ENCODE data around the gene LCE1E.

LCE1E gene

GRCh38 chr1:152759453-152760173 is 26.4 kb upstream of the LCE1E start:
- H3K4me3 Mint-ChIP-seq, result no peak overlapping the region
- H3K27me3 Mint-ChIP-seq, result peaks cover 69% of the 10 kb centered on the region
- H3K9me3 Mint-ChIP-seq, result no peaks in the 10 kb centered on the region
- no peaks in the 10 kb centered on the region for H3K4me1 Mint-ChIP-seq
- H3K27ac Mint-ChIP-seq (ENCODE audit: low read depth), result no peak overlapping the region
- no peaks in the 10 kb centered on the region for H3K36me3 Mint-ChIP-seq (ENCODE audit: insufficient read depth)
- ATAC-seq (replicated peaks; ENCODE audit: extremely low read depth, poor library complexity, severe bottlenecking) (no peak), DNase-seq (ENCODE audit: low spot score in 2 of 2) (no peak)

- Mint-ChIP-seq H3K27me3 (peaks cover 69% of the 10 kb centered on the region), H3K36me3 (ENCODE audit: insufficient read depth) (no peaks in the 10 kb centered on the region), H3K9me3 (no peaks in the 10 kb centered on the region), H3K4me1 (no peaks in the 10 kb centered on the region), H3K4me3 (no peak overlapping the region), H3K27ac (ENCODE audit: low read depth) (no peak overlapping the region)
- no peak for ATAC-seq (replicated peaks; ENCODE audit: extremely low read depth, poor library complexity, severe bottlenecking)
- DNase-seq (ENCODE audit: low spot score in 2 of 2), result no peak
Measured at GRCh38 chr1:152760551-152761190, 25.4 kb upstream of the LCE1E start.

GRCh38 chr1:152761609-152762213 is 24.3 kb upstream of the LCE1E start:
- no peaks in the 10 kb centered on the region for H3K4me1 Mint-ChIP-seq
- no peaks in the 10 kb centered on the region for H3K9me3 Mint-ChIP-seq
- no peak overlapping the region for H3K4me3 Mint-ChIP-seq
- no peak for ATAC-seq (replicated peaks; ENCODE audit: extremely low read depth, poor library complexity, severe bottlenecking)
- H3K27ac Mint-ChIP-seq (ENCODE audit: low read depth), result no peak overlapping the region
- H3K36me3 Mint-ChIP-seq (ENCODE audit: insufficient read depth), result no peaks in the 10 kb centered on the region
- DNase-seq (ENCODE audit: low spot score in 2 of 2), result no peak
- H3K27me3 Mint-ChIP-seq, result peaks cover 64% of the 10 kb centered on the region

- ATAC-seq (replicated peaks; ENCODE audit: extremely low read depth, poor library complexity, severe bottlenecking) (no peak), DNase-seq (ENCODE audit: low spot score in 2 of 2) (no peak)
- Mint-ChIP-seq H3K36me3 (ENCODE audit: insufficient read depth) (no peaks in the 10 kb centered on the region), H3K27me3 (peaks cover 43% of the 10 kb centered on the region), H3K4me3 (no peak overlapping the region), H3K27ac (ENCODE audit: low read depth) (no peak overlapping the region), H3K4me1 (no peaks in the 10 kb centered on the region), H3K9me3 (no peaks in the 10 kb centered on the region)
Measured at GRCh38 chr1:152768847-152769533, 17.1 kb upstream of the LCE1E start.

GRCh38 chr1:152770411-152770810 is 15.6 kb upstream of the LCE1E start:
- Mint-ChIP-seq H3K9me3 (no peaks in the 10 kb centered on the region), H3K4me3 (no peak overlapping the region), H3K27me3 (peaks cover 48% of the 10 kb centered on the region), H3K36me3 (ENCODE audit: insufficient read depth) (no peaks in the 10 kb centered on the region), H3K27ac (ENCODE audit: low read depth) (no peak overlapping the region), H3K4me1 (no peaks in the 10 kb centered on the region)
- DNase-seq (ENCODE audit: low spot score in 2 of 2) (no peak), ATAC-seq (replicated peaks; ENCODE audit: extremely low read depth, poor library complexity, severe bottlenecking) (no peak)

- DNase-seq (ENCODE audit: low spot score in 2 of 2) (no peak), ATAC-seq (replicated peaks; ENCODE audit: extremely low read depth, poor library complexity, severe bottlenecking) (no peak)
- H3K27me3 Mint-ChIP-seq, result peaks cover 71% of the 10 kb centered on the region
- H3K4me3 Mint-ChIP-seq, result no peak within 1 kb of the TSS
- no peak within 1 kb of the TSS for H3K27ac Mint-ChIP-seq (ENCODE audit: low read depth)
- H3K36me3 Mint-ChIP-seq (ENCODE audit: insufficient read depth), result no peaks in the 10 kb centered on the region
- no peaks in the 10 kb centered on the region for H3K4me1 Mint-ChIP-seq
- no peaks in the 10 kb centered on the region for H3K9me3 Mint-ChIP-seq
Measured at GRCh38 chr1:152774875-152775274, 11.2 kb upstream of the LCE1E start, which contains the start of gene LCE1F. LCE1F (plus strand) TSS chr1:152775140; CDS start chr1:152776372, 1,232 bp downstream.

- Mint-ChIP-seq H3K27me3 (peaks cover 66% of the 10 kb centered on the region), H3K36me3 (ENCODE audit: insufficient read depth) (no peaks in the 10 kb centered on the region), H3K27ac (ENCODE audit: low read depth) (no peak overlapping the region), H3K9me3 (no peaks in the 10 kb centered on the region), H3K4me1 (no peaks in the 10 kb centered on the region), H3K4me3 (no peak overlapping the region)
- ATAC-seq (replicated peaks; ENCODE audit: extremely low read depth, poor library complexity, severe bottlenecking) (no peak), DNase-seq (ENCODE audit: low spot score in 2 of 2) (no peak)
Measured at GRCh38 chr1:152776361-152776760, 9.7 kb upstream of the LCE1E start.

GRCh38 chr1:152777510-152778137 is 8.4 kb upstream of the LCE1E start:
- Mint-ChIP-seq H3K27ac (ENCODE audit: low read depth) (no peak overlapping the region), H3K27me3 (peaks cover 72% of the 10 kb centered on the region), H3K4me1 (no peaks in the 10 kb centered on the region), H3K4me3 (no peak overlapping the region), H3K9me3 (no peaks in the 10 kb centered on the region), H3K36me3 (ENCODE audit: insufficient read depth) (no peaks in the 10 kb centered on the region)
- DNase-seq (ENCODE audit: low spot score in 2 of 2), result no peak
- ATAC-seq (replicated peaks; ENCODE audit: extremely low read depth, poor library complexity, severe bottlenecking), result no peak

- no peak overlapping the region for H3K27ac Mint-ChIP-seq (ENCODE audit: low read depth)
- no peaks in the 10 kb centered on the region for H3K36me3 Mint-ChIP-seq (ENCODE audit: insufficient read depth)
- peaks cover 81% of the 10 kb centered on the region for H3K27me3 Mint-ChIP-seq
- ATAC-seq (replicated peaks; ENCODE audit: extremely low read depth, poor library complexity, severe bottlenecking) (no peak), DNase-seq (ENCODE audit: low spot score in 2 of 2) (no peak)
- H3K9me3 Mint-ChIP-seq, result no peaks in the 10 kb centered on the region
- no peak overlapping the region for H3K4me3 Mint-ChIP-seq
- no peaks in the 10 kb centered on the region for H3K4me1 Mint-ChIP-seq
Measured at GRCh38 chr1:152783095-152783494, 3.0 kb upstream of the LCE1E start.

GRCh38 chr1:152795686-152796085 is 9.6 kb downstream of the LCE1E start:
- H3K4me1 Mint-ChIP-seq, result no peaks in the 10 kb centered on the region
- H3K27me3 Mint-ChIP-seq, result peaks cover 26% of the 10 kb centered on the region
- no peak for ATAC-seq (replicated peaks; ENCODE audit: extremely low read depth, poor library complexity, severe bottlenecking)
- H3K4me3 Mint-ChIP-seq, result no peak overlapping the region
- DNase-seq (ENCODE audit: low spot score in 2 of 2), result no peak
- no peak overlapping the region for H3K27ac Mint-ChIP-seq (ENCODE audit: low read depth)
- no peaks in the 10 kb centered on the region for H3K9me3 Mint-ChIP-seq
- H3K36me3 Mint-ChIP-seq (ENCODE audit: insufficient read depth), result no peaks in the 10 kb centered on the region

GRCh38 chr1:152796421-152796820 is 10.4 kb downstream of the LCE1E start, which contains the start of gene LCE1D:
LCE1D (plus strand) TSS chr1:152796721; CDS start chr1:152797795, 1,074 bp downstream.
- Mint-ChIP-seq H3K36me3 (ENCODE audit: insufficient read depth) (no peaks in the 10 kb centered on the region), H3K27me3 (peaks cover 33% of the 10 kb centered on the region), H3K4me1 (no peaks in the 10 kb centered on the region), H3K9me3 (no peaks in the 10 kb centered on the region), H3K4me3 (no peak within 1 kb of the TSS), H3K27ac (ENCODE audit: low read depth) (no peak within 1 kb of the TSS)
- no peak for DNase-seq (ENCODE audit: low spot score in 2 of 2)
- no peak for ATAC-seq (replicated peaks; ENCODE audit: extremely low read depth, poor library complexity, severe bottlenecking)

- no peak for DNase-seq (ENCODE audit: low spot score in 2 of 2)
- peaks cover 50% of the 10 kb centered on the region for H3K27me3 Mint-ChIP-seq
- H3K4me3 Mint-ChIP-seq, result no peak overlapping the region
- no peaks in the 10 kb centered on the region for H3K9me3 Mint-ChIP-seq
- no peak for ATAC-seq (replicated peaks; ENCODE audit: extremely low read depth, poor library complexity, severe bottlenecking)
- H3K27ac Mint-ChIP-seq (ENCODE audit: low read depth), result no peak overlapping the region
- no peaks in the 10 kb centered on the region for H3K4me1 Mint-ChIP-seq
- H3K36me3 Mint-ChIP-seq (ENCODE audit: insufficient read depth), result no peaks in the 10 kb centered on the region
Measured at GRCh38 chr1:152801333-152801732, 15.3 kb downstream of the LCE1E start.

Data from central memory CD8-positive, alpha-beta T cell (primary cell).